Nephron progenitor cell (in vitro differentiated cells): Measurements from ENCODE around the gene RBM19.
A peak's percentile ranks its signal among the peaks of the same experiment; 100 is the strongest.

Experiments used
- DNase-seq: peaks from one replicate; pipeline ENCODE4 v3.0.0; 2021
- H3K27ac Mint-ChIP-seq: 2 replicates; pipeline ENCODE4 v1.8.0; 2021; ENCODE audit warnings: mild to moderate bottlenecking, moderate library complexity, mixed read lengths
- H3K27me3 Mint-ChIP-seq: 2 replicates; pipeline ENCODE4 v1.8.0; 2021; ENCODE audit warnings: mild to moderate bottlenecking, low read depth, mixed read lengths; ENCODE audit not compliant: poor library complexity
- H3K36me3 Mint-ChIP-seq: 2 replicates; pipeline ENCODE4 v1.8.0; 2021; ENCODE audit warnings: low read depth, mixed read lengths
- H3K4me1 Mint-ChIP-seq: 2 replicates; pipeline ENCODE4 v1.8.0; 2021; ENCODE audit warnings: mixed read lengths
- H3K4me3 Mint-ChIP-seq: 2 replicates; pipeline ENCODE4 v1.8.0; 2021; ENCODE audit warnings: mild to moderate bottlenecking, moderate library complexity, mixed read lengths
- H3K9me3 Mint-ChIP-seq: 2 replicates; pipeline ENCODE4 v1.8.0; 2021; ENCODE audit warnings: mild to moderate bottlenecking, moderate library complexity, mixed read lengths
- TF ChIP-seq, protein P1 (sequence below): fragments of 200-600 bp; sonication (generic); IDR thresholded peaks from 2 replicates; pipeline ENCODE4 v1.5.0; 2021; ENCODE audit warnings: antibody characterized with exemption

RBM19 gene

DNA sequence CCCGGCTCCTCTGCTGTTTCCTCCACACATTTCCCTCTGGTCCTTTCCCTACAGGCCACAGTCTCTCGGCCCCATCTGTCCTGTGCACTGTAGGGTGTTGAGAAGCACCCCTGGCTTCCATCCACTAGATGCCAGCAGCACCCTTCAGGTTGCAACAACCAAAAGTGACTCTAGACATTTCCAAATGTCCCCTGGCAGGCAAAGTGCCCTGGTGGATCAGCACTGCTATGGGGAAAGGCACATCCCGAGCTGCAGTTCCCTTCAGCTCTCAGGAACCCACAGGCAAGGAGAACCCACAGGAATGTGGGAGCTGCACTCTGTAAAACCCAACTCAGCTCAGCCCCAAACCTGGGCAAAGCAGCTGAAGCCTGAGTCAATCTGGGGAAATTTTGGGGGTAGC lies 77.0 kb downstream of the RBM19 start:
- no peak for DNase-seq
- H3K27ac Mint-ChIP-seq = peak overlapping the region; percentile 68

DNA sequence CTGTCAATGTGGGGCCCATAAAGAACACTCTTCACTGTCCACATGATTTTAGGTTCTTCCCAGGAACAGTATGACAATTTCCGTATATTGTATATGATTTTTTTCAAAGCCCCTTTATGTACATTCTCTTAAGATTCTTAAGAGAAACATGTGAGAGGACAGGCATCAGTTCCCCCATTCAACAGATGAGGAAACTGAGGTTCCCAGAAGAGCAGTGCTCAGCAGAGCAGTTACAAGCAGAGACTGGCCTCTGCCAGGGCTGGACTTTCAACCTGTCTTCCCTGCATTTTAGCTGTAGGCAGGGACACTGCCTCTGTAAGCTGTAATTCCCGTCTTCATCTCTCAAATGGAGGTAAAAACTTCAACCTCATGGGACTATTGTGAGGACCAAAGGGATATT lies 77.7 kb downstream of the RBM19 start:
- Mint-ChIP-seq H3K4me1 (peaks cover 41% of the 10 kb centered on the region), H3K27me3 (no peaks in the 10 kb centered on the region), H3K4me3 (no peak overlapping the region), H3K27ac (no peak overlapping the region), H3K9me3 (peaks cover 21% of the 10 kb centered on the region), H3K36me3 (peaks cover 27% of the 10 kb centered on the region)
- TF ChIP-seq, protein P1, sequence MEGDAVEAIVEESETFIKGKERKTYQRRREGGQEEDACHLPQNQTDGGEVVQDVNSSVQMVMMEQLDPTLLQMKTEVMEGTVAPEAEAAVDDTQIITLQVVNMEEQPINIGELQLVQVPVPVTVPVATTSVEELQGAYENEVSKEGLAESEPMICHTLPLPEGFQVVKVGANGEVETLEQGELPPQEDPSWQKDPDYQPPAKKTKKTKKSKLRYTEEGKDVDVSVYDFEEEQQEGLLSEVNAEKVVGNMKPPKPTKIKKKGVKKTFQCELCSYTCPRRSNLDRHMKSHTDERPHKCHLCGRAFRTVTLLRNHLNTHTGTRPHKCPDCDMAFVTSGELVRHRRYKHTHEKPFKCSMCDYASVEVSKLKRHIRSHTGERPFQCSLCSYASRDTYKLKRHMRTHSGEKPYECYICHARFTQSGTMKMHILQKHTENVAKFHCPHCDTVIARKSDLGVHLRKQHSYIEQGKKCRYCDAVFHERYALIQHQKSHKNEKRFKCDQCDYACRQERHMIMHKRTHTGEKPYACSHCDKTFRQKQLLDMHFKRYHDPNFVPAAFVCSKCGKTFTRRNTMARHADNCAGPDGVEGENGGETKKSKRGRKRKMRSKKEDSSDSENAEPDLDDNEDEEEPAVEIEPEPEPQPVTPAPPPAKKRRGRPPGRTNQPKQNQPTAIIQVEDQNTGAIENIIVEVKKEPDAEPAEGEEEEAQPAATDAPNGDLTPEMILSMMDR = no peak
- DNase-seq = no peak

More for the DNA sequence above, 77.0 kb downstream of the RBM19 start:
- peaks cover 41% of the 10 kb centered on the region for H3K4me1 Mint-ChIP-seq
- H3K9me3 Mint-ChIP-seq = peaks cover 14% of the 10 kb centered on the region
- H3K27me3 Mint-ChIP-seq = no peaks in the 10 kb centered on the region
- TF ChIP-seq, protein P1 = no peak
- H3K4me3 Mint-ChIP-seq = no peak overlapping the region
- H3K36me3 Mint-ChIP-seq = peaks cover 21% of the 10 kb centered on the region

DNA sequence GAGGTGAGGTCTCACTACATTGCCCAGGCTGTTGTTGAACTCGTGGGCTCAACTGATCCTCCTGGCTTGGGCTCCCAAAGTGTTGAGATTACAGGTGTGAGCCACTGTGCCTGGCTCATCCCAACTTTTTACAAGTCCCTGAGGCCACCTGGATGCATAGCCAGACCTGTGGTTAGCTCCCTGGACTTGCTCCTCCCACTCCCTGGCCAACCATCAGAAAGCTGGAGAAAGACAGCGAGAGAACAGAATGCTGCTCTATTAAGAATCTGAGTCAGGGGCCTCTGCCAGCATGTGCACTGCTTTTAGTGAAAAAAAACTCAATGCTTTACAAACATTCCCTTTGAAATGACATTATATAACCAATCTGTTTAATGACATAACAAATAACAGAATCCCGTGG lies 78.2 kb downstream of the RBM19 start:
- no peak for DNase-seq
- peaks cover 30% of the 10 kb centered on the region for H3K36me3 Mint-ChIP-seq
- H3K9me3 Mint-ChIP-seq = peaks cover 23% of the 10 kb centered on the region
- no peak overlapping the region for H3K4me3 Mint-ChIP-seq
- H3K27me3 Mint-ChIP-seq = peaks cover 1% of the 10 kb centered on the region
- peaks cover 43% of the 10 kb centered on the region for H3K4me1 Mint-ChIP-seq
- TF ChIP-seq, protein P1 = no peak
- no peak overlapping the region for H3K27ac Mint-ChIP-seq

DNA sequence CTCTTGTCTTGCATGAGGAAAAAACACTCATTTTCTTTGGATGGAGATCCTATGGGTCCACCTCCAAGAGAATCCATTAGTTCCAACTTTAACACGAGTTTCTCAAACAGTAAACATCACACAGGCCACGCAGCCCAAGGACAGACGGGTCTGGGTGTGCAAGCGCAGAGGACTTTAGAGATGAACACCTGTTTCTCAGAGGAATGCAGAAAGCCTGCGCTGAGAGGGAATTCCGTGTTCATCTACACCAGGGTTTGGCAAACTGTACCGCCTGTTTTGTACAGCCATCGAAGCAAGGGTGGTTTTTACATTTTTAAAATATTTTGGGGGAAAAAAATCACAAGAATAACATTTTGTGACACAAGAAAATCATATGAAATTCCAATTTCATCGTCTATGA lies 79.4 kb downstream of the RBM19 start:
- peaks cover 3% of the 10 kb centered on the region for H3K27me3 Mint-ChIP-seq
- no peak overlapping the region for H3K4me3 Mint-ChIP-seq
- no peak overlapping the region for H3K27ac Mint-ChIP-seq
- peaks cover 23% of the 10 kb centered on the region for H3K9me3 Mint-ChIP-seq
- no peak for DNase-seq
- H3K36me3 Mint-ChIP-seq = peaks cover 34% of the 10 kb centered on the region
- TF ChIP-seq, protein P1 = no peak
- H3K4me1 Mint-ChIP-seq = peaks cover 52% of the 10 kb centered on the region

DNA sequence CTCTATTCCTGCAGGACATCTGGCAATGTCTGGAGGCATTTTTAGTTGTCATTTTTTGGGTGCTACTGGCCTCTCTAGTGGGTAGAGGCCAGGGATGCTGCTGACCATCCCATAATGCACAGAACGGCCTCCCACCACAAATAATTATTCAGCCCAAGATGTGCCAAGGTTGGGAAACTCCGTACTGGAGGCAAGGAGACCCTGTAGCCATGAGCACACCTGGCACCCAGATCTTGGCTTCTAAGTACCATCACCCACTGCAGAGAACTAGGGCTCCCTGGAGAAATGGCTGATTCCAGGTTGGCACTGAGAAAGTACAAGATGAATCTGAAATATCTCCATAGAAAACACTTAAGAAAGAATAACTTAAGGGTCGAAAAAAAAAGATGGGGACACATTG lies 81.7 kb downstream of the RBM19 start:
- Mint-ChIP-seq H3K9me3 (peaks cover 23% of the 10 kb centered on the region), H3K4me3 (no peak overlapping the region), H3K36me3 (peaks cover 34% of the 10 kb centered on the region), H3K27me3 (peaks cover 3% of the 10 kb centered on the region), H3K4me1 (peaks cover 52% of the 10 kb centered on the region), H3K27ac (no peak overlapping the region)
- TF ChIP-seq, protein P1 = no peak
- no peak for DNase-seq

DNA sequence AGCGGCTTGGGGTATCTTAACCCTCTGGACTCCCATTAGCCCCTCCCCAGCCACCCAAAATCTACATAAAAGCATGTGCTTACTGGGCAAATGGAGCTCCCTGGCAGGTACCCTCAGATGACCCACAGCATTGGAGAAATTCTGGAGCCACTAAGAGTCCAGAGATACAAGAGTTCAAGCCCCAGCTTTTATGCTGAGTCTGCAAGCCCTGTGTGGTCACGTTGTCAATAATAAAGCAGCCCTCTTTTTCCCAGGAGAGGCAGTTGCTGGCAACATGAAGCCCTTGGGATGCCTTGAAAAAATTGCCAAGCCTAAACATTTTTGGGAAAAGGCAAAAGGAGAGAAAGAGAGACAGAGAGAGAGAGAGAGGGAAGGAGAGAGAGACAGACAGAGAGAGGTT lies 83.4 kb downstream of the RBM19 start:
- H3K9me3 Mint-ChIP-seq = peaks cover 23% of the 10 kb centered on the region
- H3K4me3 Mint-ChIP-seq = no peak overlapping the region
- DNase-seq = no peak
- peaks cover 3% of the 10 kb centered on the region for H3K27me3 Mint-ChIP-seq
- H3K36me3 Mint-ChIP-seq = peaks cover 40% of the 10 kb centered on the region
- peaks cover 38% of the 10 kb centered on the region for H3K4me1 Mint-ChIP-seq
- TF ChIP-seq, protein P1 = no peak
- peak overlapping the region; percentile 14 for H3K27ac Mint-ChIP-seq
